ENCODE results near the gene DUSP22.

The DUSP22 gene

GRCh38 chr6:311679-312220, 19.5 kb downstream of the DUSP22 start:
- peak; percentile 52 for DNase-seq

- DNase-seq: no peak
These were observed 20.8 kb downstream of the DUSP22 start for GRCh38 chr6:313087-313486.

- DNase-seq: no peak
These were observed 21.6 kb downstream of the DUSP22 start for GRCh38 chr6:313917-314316.

- no peak for DNase-seq
These were observed 22.1 kb downstream of the DUSP22 start for GRCh38 chr6:314377-314776.

GRCh38 chr6:315226-315625, 22.9 kb downstream of the DUSP22 start:
- DNase-seq: no peak

- no peak for DNase-seq
These were observed 23.9 kb downstream of the DUSP22 start for GRCh38 chr6:315921-316752.

- DNase-seq: no peak
These were observed 24.4 kb downstream of the DUSP22 start for GRCh38 chr6:316753-317038.

GRCh38 chr6:317060-317447, 24.8 kb downstream of the DUSP22 start:
- no peak for DNase-seq

- no peak for DNase-seq
These were observed 25.3 kb downstream of the DUSP22 start for GRCh38 chr6:317448-318144.

GRCh38 chr6:318243-318890, 26.1 kb downstream of the DUSP22 start:
- no peak for DNase-seq

GRCh38 chr6:319177-320131, 27.2 kb downstream of the DUSP22 start:
- DNase-seq: no peak

GRCh38 chr6:320351-321157, 28.3 kb downstream of the DUSP22 start:
- no peak for DNase-seq

- DNase-seq: no peak
These were observed 28.8 kb downstream of the DUSP22 start for GRCh38 chr6:321158-321438.

- no peak for DNase-seq
These were observed 29.4 kb downstream of the DUSP22 start for GRCh38 chr6:321536-322258.

GRCh38 chr6:322259-322930, 30.1 kb downstream of the DUSP22 start:
- no peak for DNase-seq

- no peak for DNase-seq
These were observed 30.8 kb downstream of the DUSP22 start for GRCh38 chr6:322940-323729.

- no peak for DNase-seq
These were observed 31.4 kb downstream of the DUSP22 start for GRCh38 chr6:323730-324088.

GRCh38 chr6:324116-324728, 31.9 kb downstream of the DUSP22 start:
- DNase-seq: no peak

GRCh38 chr6:324729-325125, 32.4 kb downstream of the DUSP22 start:
- DNase-seq: no peak

Data from hematopoietic multipotent progenitor cell treated with erythropoietin and hydrocortisone succinate and interleukin-3 and kit ligand, for 8 days (in vitro differentiated cells).